HEK293 (cell line): ENCODE results near the gene SPIRE2.

Source experiments
- CTCF ChIA-PET: fragments of 350-600 bp; formaldehyde crosslinking; extraction: SDS; loops from one replicate; lab custom pipeline; 2021; ENCODE audit warnings: antibody characterized with exemption; lab: Yijun Ruan, JAX
- POLR2A ChIA-PET: fragments of 300-600 bp; formaldehyde crosslinking; extraction: SDS; loops from one replicate; lab custom pipeline; 2020; ENCODE audit warnings: antibody characterized with exemption, inconsistent platforms; lab: Yijun Ruan, JAX
- H3K27ac ChIP-seq: fragments of 200-500 bp; sonication (Bioruptor generic); 2 replicates; pipeline ENCODE4 v1.5.1; 2014; ENCODE audit warnings: low read depth, low read length, control low read depth, inconsistent platforms; ENCODE audit errors: extremely low read depth
- H3K36me3 ChIP-seq, 2 experiments: fragments of 200-500 bp in 1 of 2; sonication (Bioruptor generic) in 1 of 2; 1 replicate in 1 of 2; 2 replicates in 1 of 2; pipeline ENCODE4 v1.5.1; 2014 to 2017; ENCODE audit warnings: inconsistent platforms in 2 of 2, low read length in 2 of 2; ENCODE audit not compliant: control insufficient read depth in 2 of 2, insufficient read depth in 1 of 2
- H3K4me1 ChIP-seq: fragments of 200-500 bp; sonication (Bioruptor generic); 2 replicates; pipeline ENCODE4 v1.5.1; 2014; ENCODE audit warnings: mild to moderate bottlenecking, low read length, inconsistent platforms; ENCODE audit not compliant: control insufficient read depth, insufficient read depth
- H3K4me3 ChIP-seq: 2 replicates; pipeline ENCODE4 v1.5.1; 2011; ENCODE audit warnings: low read depth, mild to moderate bottlenecking, control low read depth, low read length, moderate library complexity
- H3K9me3 ChIP-seq: fragments of 200-500 bp; sonication (Bioruptor generic); 2 replicates; pipeline ENCODE4 v1.5.1; 2014; ENCODE audit warnings: low read depth, low read length, inconsistent platforms; ENCODE audit not compliant: control insufficient read depth, insufficient read depth
- BCL11A ChIP-seq: fragments of 450-650 bp; formaldehyde crosslinking; IDR thresholded peaks from 2 replicates; pipeline ENCODE4 v1.5.1; 2016; ENCODE audit warnings: low read depth, missing biosample characterization, missing genetic modification characterization
- EGR2 ChIP-seq: fragments of 450-650 bp; formaldehyde crosslinking; IDR thresholded peaks from 2 replicates; pipeline ENCODE4 v1.5.1; 2016; ENCODE audit warnings: low read depth, missing biosample characterization, missing genetic modification characterization
- GLIS1 ChIP-seq: fragments of 450-650 bp; formaldehyde crosslinking; IDR thresholded peaks from 2 replicates; pipeline ENCODE4 v1.5.1; 2016; ENCODE audit warnings: missing biosample characterization, missing genetic modification characterization
- HIC1 ChIP-seq: fragments of 450-650 bp; formaldehyde crosslinking; IDR thresholded peaks from 2 replicates; pipeline ENCODE4 v1.5.1; 2016; ENCODE audit warnings: missing biosample characterization, missing genetic modification characterization
- KLF1 ChIP-seq: fragments of 450-650 bp; formaldehyde crosslinking; IDR thresholded peaks from 2 replicates; pipeline ENCODE4 v1.5.1; 2016; ENCODE audit warnings: missing biosample characterization, missing genetic modification characterization
- PRDM10 ChIP-seq: fragments of 450-650 bp; formaldehyde crosslinking; IDR thresholded peaks from 2 replicates; pipeline ENCODE4 v1.5.1; 2016; ENCODE audit warnings: missing biosample characterization, missing genetic modification characterization
- REPIN1 ChIP-seq: fragments of 450-650 bp; formaldehyde crosslinking; IDR thresholded peaks from 2 replicates; pipeline ENCODE4 v1.5.1; 2017; ENCODE audit warnings: missing biosample characterization, missing genetic modification characterization, low read depth
- ZBTB20 ChIP-seq: fragments of 450-650 bp; formaldehyde crosslinking; IDR thresholded peaks from 2 replicates; pipeline ENCODE4 v1.5.1; 2016; ENCODE audit warnings: missing biosample characterization, missing genetic modification characterization
- ZBTB44 ChIP-seq: fragments of 450-650 bp; IDR thresholded peaks from 2 replicates; pipeline ENCODE4 v1.5.1; 2018; ENCODE audit warnings: missing biosample characterization, mild to moderate bottlenecking, missing genetic modification characterization
- ZNF114 ChIP-seq: fragments of 450-650 bp; formaldehyde crosslinking; IDR thresholded peaks from 2 replicates; pipeline ENCODE4 v1.5.0; 2017; ENCODE audit warnings: missing biosample characterization, missing genetic modification characterization
- ZNF140 ChIP-seq: fragments of 450-650 bp; formaldehyde crosslinking; IDR thresholded peaks from 2 replicates; pipeline ENCODE4 v1.5.1; 2016; ENCODE audit warnings: missing biosample characterization, missing genetic modification characterization
- ZNF146 ChIP-seq: fragments of 450-650 bp; formaldehyde crosslinking; IDR thresholded peaks from 2 replicates; pipeline ENCODE4 v1.5.1; 2016; ENCODE audit warnings: missing biosample characterization, missing genetic modification characterization
- ZNF16 ChIP-seq: fragments of 450-650 bp; formaldehyde crosslinking; IDR thresholded peaks from 2 replicates; pipeline ENCODE4 v1.5.1; 2016; ENCODE audit warnings: low read depth, missing biosample characterization, missing genetic modification characterization
- ZNF23 ChIP-seq: fragments of 450-650 bp; formaldehyde crosslinking; IDR thresholded peaks from 2 replicates; pipeline ENCODE4 v1.5.1; 2016; ENCODE audit warnings: missing biosample characterization, missing genetic modification characterization, borderline replicate concordance
- ZNF366 ChIP-seq: fragments of 450-650 bp; formaldehyde crosslinking; conservative IDR thresholded peaks from 2 replicates; pipeline ENCODE4 v1.5.1; 2016; ENCODE audit warnings: missing biosample characterization, missing genetic modification characterization
- ZNF398 ChIP-seq: fragments of 450-650 bp; formaldehyde crosslinking; IDR thresholded peaks from 2 replicates; pipeline ENCODE4 v1.5.1; 2017; ENCODE audit warnings: missing biosample characterization, missing genetic modification characterization
- ZNF558 ChIP-seq: fragments of 450-650 bp; formaldehyde crosslinking; IDR thresholded peaks from 2 replicates; pipeline ENCODE4 v1.5.1; 2016; ENCODE audit warnings: missing biosample characterization, missing genetic modification characterization
- ZNF610 ChIP-seq: fragments of 450-650 bp; formaldehyde crosslinking; IDR thresholded peaks from 2 replicates; pipeline ENCODE4 v1.5.1; 2016; ENCODE audit warnings: missing biosample characterization, missing genetic modification characterization, borderline replicate concordance
- ZSCAN16 ChIP-seq: fragments of 450-650 bp; formaldehyde crosslinking; IDR thresholded peaks from 2 replicates; pipeline ENCODE4 v1.5.1; 2016; ENCODE audit warnings: missing biosample characterization, missing genetic modification characterization
- ZSCAN18 ChIP-seq: fragments of 450-650 bp; formaldehyde crosslinking; IDR thresholded peaks from 2 replicates; pipeline ENCODE4 v1.5.1; 2016; ENCODE audit warnings: missing biosample characterization, missing genetic modification characterization
- ZXDB ChIP-seq: fragments of 450-650 bp; formaldehyde crosslinking; IDR thresholded peaks from 2 replicates; pipeline ENCODE4 v1.5.1; 2016; ENCODE audit warnings: missing biosample characterization, missing genetic modification characterization

The SPIRE2 gene

GRCh38 chr16:89842471-89843408, 14.5 kb downstream of the SPIRE2 start (continued):
- TF ChIP-seq ZNF16 (no peak), BCL11A (tag by site-specific recombination) (no peak), PRDM10 (peak; percentile 82), KLF1 (tag by site-specific recombination) (0 out of 2 replicates have a peak, but pooled peaks have one; percentile 25), ZBTB44 (tag by site-specific recombination) (no peak), EGR2 (tag by site-specific recombination) (peak; percentile 85), ZNF366 (tag by site-specific recombination) (0 out of 2 replicates have a peak, but pooled peaks have one; percentile 24), ZNF146 (no peak), GLIS1 (tag by site-specific recombination) (peak; percentile 76), ZBTB20 (tag by site-specific recombination) (0 out of 2 replicates have a peak, but pooled peaks have one; percentile 36), ZSCAN18 (tag by site-specific recombination) (no peak), ZXDB (tag by site-specific recombination) (0 out of 2 replicates have a peak, but pooled peaks have one; percentile 32)

GRCh38 chr16:89843409-89844350, 15.4 kb downstream of the SPIRE2 start:
- CTCF ChIA-PET: interaction anchor here (0.6 to 1.9 kb wide), 4 partner anchors 17 to 172 kb away, joined by 3 to 8 read pairs (median 3); no protein-coding TSS in a partner anchor
- no peak overlapping the region for H3K4me3 ChIP-seq
- TF ChIP-seq ZNF398 (tag by site-specific recombination) (no peak), ZNF558 (no peak), ZNF140 (tag by site-specific recombination) (no peak), ZNF23 (tag by site-specific recombination) (no peak), ZSCAN16 (tag by site-specific recombination) (no peak), ZNF610 (no peak), HIC1 (tag by site-specific recombination) (no peak), ZNF114 (tag by site-specific recombination) (no peak), REPIN1 (no peak)

More at GRCh38 chr16:89843409-89844350, 15.4 kb downstream of the SPIRE2 start:
- Histone ChIP-seq H3K4me1 (peaks cover 19% of the 10 kb centered on the region), H3K27ac (no peak overlapping the region), H3K36me3 (no peaks in the 10 kb centered on the region), H3K9me3 (no peaks in the 10 kb centered on the region)
- POLR2A ChIA-PET: interaction anchor here (0.6 to 1.7 kb wide), 5 partner anchors 11 to 79 kb away, joined by 3 to 6 read pairs (median 4); partner anchors contain the start of genes FANCA, SPIRE2, TCF25 and TUBB3
